HCT116 (cell line): ENCODE results near the gene VCAN.
"Not testable (repeated sequence)": the region's sequence is repeated elsewhere in the genome, so short reads cannot be mapped to it uniquely, and the experiment has no call there.

ENCODE experiments used
- CTCF ChIP-seq, 3 experiments: fragments of 200-600 bp in 1 of 3; sonication (generic) in 1 of 3; IDR thresholded peaks in 2 of 3; conservative IDR thresholded peaks in 1 of 3; 2 replicates each; pipeline ENCODE4 v1.5.1; 2012 to 2017; ENCODE audit warnings: low read depth in 2 of 3, low read length in 2 of 3, antibody characterized with exemption in 1 of 3, borderline replicate concordance in 1 of 3, control low read depth in 1 of 3, mild to moderate bottlenecking in 1 of 3, mixed read lengths in 1 of 3, mixed run types in 1 of 3, moderate library complexity in 1 of 3; ENCODE audit not compliant: insufficient read depth in 1 of 3
- EGR1 ChIP-seq: IDR thresholded peaks from 2 replicates; pipeline ENCODE4 v1.6.1; 2012; ENCODE audit warnings: low read depth
- JUND ChIP-seq: IDR thresholded peaks from 2 replicates; pipeline ENCODE4 v1.6.1; 2012
- POLR2A ChIP-seq: IDR thresholded peaks from 2 replicates; pipeline ENCODE4 v1.7.0; 2011; ENCODE audit warnings: borderline replicate concordance; ENCODE audit not compliant: insufficient read depth, insufficient read length; ENCODE audit errors: extremely low read depth
- POLR2AphosphoS5 ChIP-seq: IDR thresholded peaks from 2 replicates; pipeline ENCODE4 v1.6.1; 2011; ENCODE audit warnings: mild to moderate bottlenecking, low read depth, low read length, moderate library complexity
- REST ChIP-seq: IDR thresholded peaks from 2 replicates; pipeline ENCODE4 v1.6.1; 2012; ENCODE audit warnings: low read depth
- SRF ChIP-seq: IDR thresholded peaks from 2 replicates; pipeline ENCODE4 v1.6.1; 2012; ENCODE audit warnings: low read depth
- TCF7L2 ChIP-seq: IDR thresholded peaks from 2 replicates; pipeline ENCODE4 v1.7.0; 2011; ENCODE audit warnings: borderline replicate concordance, inconsistent platforms; ENCODE audit not compliant: insufficient read depth, insufficient read length; ENCODE audit errors: extremely low read depth
- YY1 ChIP-seq: IDR thresholded peaks from 2 replicates; pipeline ENCODE4 v1.6.1; 2011; ENCODE audit warnings: low read length, low read depth, moderate library complexity, mild to moderate bottlenecking; ENCODE audit not compliant: insufficient replicate concordance; ENCODE audit errors: extremely low read depth
- ZBTB33 ChIP-seq: IDR thresholded peaks from 2 replicates; pipeline ENCODE4 v1.6.1; 2011; ENCODE audit warnings: mild to moderate bottlenecking, low read length, moderate library complexity; ENCODE audit not compliant: insufficient replicate concordance; ENCODE audit errors: extremely low read depth

GRCh38 chr5:83437697-83438096 is 33.8 kb upstream of the VCAN start:
- TF ChIP-seq CTCF (IDR thresholded peaks at IDR 0.05 in 2 of 3, conservative IDR thresholded peaks at IDR 0.05 in 1 of 3; ENCODE audit: borderline replicate concordance in 1 of 3, insufficient read depth in 1 of 3, low read depth in 2 of 3, low read length in 2 of 3); YY1; JUND; ZBTB33; POLR2A; TCF7L2; POLR2AphosphoS5; EGR1; SRF; REST: not testable (repeated sequence)
